Hepatocyte (in vitro differentiated cells): ENCODE measurements around the gene F11R. TPM values are rescaled to one million over a fixed set of nuclear protein-coding genes. Genes with fewer than 3 reads are reported as not detected.

ENCODE experiments used
- DNase-seq: peaks from one replicate; pipeline ENCODE4 v3.0.0-alpha.2; 2016; ENCODE audit warnings: low spot score
- H2AFZ ChIP-seq: fragments of 200-600 bp; sonication (generic); 2 replicates; pipeline ENCODE4 v1.6.0; 2016; ENCODE audit warnings: antibody characterized with exemption, mild to moderate bottlenecking
- H3K27ac ChIP-seq: fragments of 200-600 bp; sonication (generic); 2 replicates; pipeline ENCODE4 v1.5.1; 2016; ENCODE audit warnings: mild to moderate bottlenecking
- H3K27me3 ChIP-seq: fragments of 200-600 bp; sonication (generic); 2 replicates; pipeline ENCODE4 v1.6.1; 2016
- H3K36me3 ChIP-seq: fragments of 200-600 bp; sonication (generic); replicated peaks from 2 replicates; pipeline ENCODE4 v1.5.1; 2016; ENCODE audit warnings: low read depth; ENCODE audit not compliant: insufficient read depth
- H3K4me1 ChIP-seq: fragments of 200-600 bp; sonication (generic); 2 replicates; pipeline ENCODE4 v1.5.1; 2016; ENCODE audit warnings: mild to moderate bottlenecking, moderate library complexity; ENCODE audit not compliant: insufficient read depth
- H3K4me2 ChIP-seq: fragments of 200-600 bp; sonication (generic); 2 replicates; pipeline ENCODE4 v1.6.0; 2016
- H3K4me3 ChIP-seq: fragments of 200-600 bp; sonication (generic); 2 replicates; pipeline ENCODE4 v1.5.1; 2016; ENCODE audit warnings: mild to moderate bottlenecking
- H3K79me2 ChIP-seq: fragments of 200-600 bp; sonication (generic); 2 replicates; pipeline ENCODE4 v1.6.0; 2017; ENCODE audit warnings: mild to moderate bottlenecking
- H3K9me2 ChIP-seq: fragments of 200-600 bp; sonication (generic); replicated peaks from 2 replicates; pipeline ENCODE4 v1.6.0; 2017; ENCODE audit warnings: mild to moderate bottlenecking; ENCODE audit not compliant: insufficient read depth
- H3K9me3 ChIP-seq: fragments of 200-600 bp; sonication (generic); 2 replicates; pipeline ENCODE4 v1.5.1; 2016; ENCODE audit warnings: low read depth, mild to moderate bottlenecking
- H4K20me1 ChIP-seq: fragments of 200-600 bp; sonication (generic); 2 replicates; pipeline ENCODE4 v1.6.0; 2016; ENCODE audit warnings: mild to moderate bottlenecking; ENCODE audit not compliant: insufficient read depth, poor library complexity, severe bottlenecking
- CTCF ChIP-seq: fragments of 200-600 bp; sonication (generic); IDR thresholded peaks from 2 replicates; pipeline ENCODE4 v1.5.1; 2016; ENCODE audit warnings: antibody characterized with exemption, mild to moderate bottlenecking; ENCODE audit not compliant: poor library complexity
- EZH2 ChIP-seq: fragments of 200-600 bp; sonication (generic); IDR thresholded peaks from 2 replicates; pipeline ENCODE4 v1.6.1; 2016; ENCODE audit warnings: antibody characterized with exemption, mild to moderate bottlenecking, borderline replicate concordance
- EZH2phosphoT487 ChIP-seq: fragments of 200-600 bp; sonication (generic); IDR thresholded peaks from one replicate; pipeline ENCODE4 v1.6.1; 2018; ENCODE audit warnings: antibody characterized with exemption, mild to moderate bottlenecking, low read depth, moderate library complexity; ENCODE audit not compliant: unreplicated experiment, severe bottlenecking
- WGBS: methylation state at CpG from one replicate; pipeline ENCODE4 v1.1.6; 2016; ENCODE audit warnings: low lambda C conversion rate; ENCODE audit errors: missing lambda C conversion rate; 5-methylcytosine and 5-hydroxymethylcytosine counted together
- polyA plus RNA-seq: library from polyadenylated mRNA; unstranded; fragments of >200 nt; fragmentation: Nextera tagmentation; extraction: Ambion mirVana; gene quantifications from 2 replicates; pipeline ENCODE4 v1.2.1, GENCODE V29; 2016
- total RNA-seq: library from RNA; depleted of rRNA; stranded (reverse); fragments of >200 nt; gene quantifications from 2 replicates; pipeline ENCODE4 v1.2.3, GENCODE V29; 2014

F11R gene
- total and polyA plus RNA-seq, 2 experiments from 2014 or later = 148 to 180 TPM

GRCh38 chr1:161052899-161053298 is 31.9 kb upstream of the F11R start:
- 91% methylated on average over 3 of the region's 3 CpGs for WGBS
- H3K27me3 ChIP-seq = no peaks in the 10 kb centered on the region
- H3K4me1 ChIP-seq = no peaks in the 10 kb centered on the region
- H3K36me3 ChIP-seq = no peaks in the 10 kb centered on the region
- DNase-seq = no peak
- H4K20me1 ChIP-seq = no peaks in the 10 kb centered on the region
- no peak overlapping the region for H3K4me3 ChIP-seq
- H3K4me2 ChIP-seq = no peak overlapping the region
- no peaks in the 10 kb centered on the region for H3K9me2 ChIP-seq
- TF ChIP-seq CTCF (no peak), EZH2phosphoT487 (no peak), EZH2 (no peak)
- H3K27ac ChIP-seq = no peak overlapping the region
- no peak overlapping the region for H2AFZ ChIP-seq
- no peaks in the 10 kb centered on the region for H3K9me3 ChIP-seq
- H3K79me2 ChIP-seq = no peaks in the 10 kb centered on the region

DNA sequence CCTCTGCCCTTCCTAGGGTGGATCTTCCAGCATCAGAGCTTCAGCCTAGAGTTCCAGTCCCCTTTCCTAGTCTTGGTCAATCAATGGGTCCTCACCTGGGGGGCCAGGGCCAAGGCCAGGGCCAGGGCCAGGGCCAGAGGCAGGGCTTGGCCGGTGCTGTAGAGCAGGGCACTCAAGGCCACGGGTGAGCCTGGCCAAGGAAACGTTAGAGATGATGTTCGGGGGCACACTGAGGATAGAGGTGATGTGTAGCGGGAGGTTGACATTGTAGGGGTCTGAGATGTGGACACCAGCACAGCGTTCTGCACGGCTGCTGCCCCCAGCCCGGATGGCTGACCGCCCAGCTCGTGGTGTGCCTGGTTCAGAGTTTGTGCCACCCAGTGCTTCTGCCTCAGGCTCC is 30.3 kb upstream of the F11R start:
- Histone ChIP-seq H4K20me1 (no peaks in the 10 kb centered on the region), H3K4me3 (no peak overlapping the region), H2AFZ (no peak overlapping the region), H3K27ac (no peak overlapping the region), H3K27me3 (no peaks in the 10 kb centered on the region), H3K4me1 (peaks cover 4% of the 10 kb centered on the region), H3K4me2 (no peak overlapping the region), H3K36me3 (no peaks in the 10 kb centered on the region), H3K9me3 (peaks cover 7% of the 10 kb centered on the region), H3K79me2 (no peaks in the 10 kb centered on the region), H3K9me2 (no peaks in the 10 kb centered on the region)
- WGBS = 93% methylated on average over 10 of the region's 10 CpGs
- TF ChIP-seq CTCF (no peak), EZH2phosphoT487 (no peak), EZH2 (no peak)
- DNase-seq = no peak

- Histone ChIP-seq H3K4me2 (no peak overlapping the region), H3K27ac (no peak overlapping the region), H3K4me1 (peaks cover 7% of the 10 kb centered on the region), H2AFZ (no peak overlapping the region), H3K27me3 (no peaks in the 10 kb centered on the region), H3K79me2 (peaks cover 7% of the 10 kb centered on the region), H3K9me3 (peaks cover 7% of the 10 kb centered on the region), H4K20me1 (no peaks in the 10 kb centered on the region), H3K36me3 (no peaks in the 10 kb centered on the region), H3K4me3 (no peak overlapping the region), H3K9me2 (no peaks in the 10 kb centered on the region)
- WGBS = 97% methylated on average over 5 of the region's 5 CpGs
- DNase-seq = no peak
- TF ChIP-seq CTCF (no peak), EZH2phosphoT487 (no peak), EZH2 (no peak)
Measured at GRCh38 chr1:161048949-161049722, 28.2 kb upstream of the F11R start.
